ENCODE results near the gene TMEM232.

Gene TMEM232

GRCh38 chr5:110506378-110506777, 220.1 kb downstream of the TMEM232 start:
- no peak overlapping the region for H2AFZ ChIP-seq (ENCODE audit: low read length)
- H3K79me2 ChIP-seq (ENCODE audit: insufficient read depth, low read length): no peaks in the 10 kb centered on the region
- no peak for TF ChIP-seq CTCF (IDR thresholded peaks at IDR 0.05; ENCODE audit: low read length)
- TF ChIP-seq EZH2 (IDR thresholded peaks at IDR 0.05; ENCODE audit: borderline replicate concordance, low read length): no peak
- H3K9ac ChIP-seq (ENCODE audit: low read length): no peak overlapping the region
- no peak overlapping the region for H3K4me3 ChIP-seq (ENCODE audit: low read depth, low read length, poor library complexity, severe bottlenecking)
- H3F3A ChIP-seq (ENCODE audit: insufficient read depth, low read length): no peaks in the 10 kb centered on the region
- H3K4me2 ChIP-seq (ENCODE audit: low read length): no peak overlapping the region
- no peaks in the 10 kb centered on the region for H4K20me1 ChIP-seq (ENCODE audit: insufficient read depth, low read length)
- no peaks in the 10 kb centered on the region for H3K27me3 ChIP-seq (ENCODE audit: insufficient read depth, low read length)
- H3K36me3 ChIP-seq (ENCODE audit: insufficient read depth, low read length): no peaks in the 10 kb centered on the region
- no peaks in the 10 kb centered on the region for H3K9me3 ChIP-seq (ENCODE audit: low read length)
- no peaks in the 10 kb centered on the region for H3K4me1 ChIP-seq (ENCODE audit: insufficient read depth, low read length, severe bottlenecking)
- no peaks in the 10 kb centered on the region for H3K9me2 ChIP-seq (ENCODE audit: low read depth, low read length)
- no peak overlapping the region for H3K27ac ChIP-seq (ENCODE audit: low read depth, low read length, poor library complexity, severe bottlenecking)

- TF ChIP-seq CTCF (IDR thresholded peaks at IDR 0.05; ENCODE audit: low read length) (peak; percentile 32; the same call in 1 of the 2 replicates), EZH2 (IDR thresholded peaks at IDR 0.05; ENCODE audit: borderline replicate concordance, low read length) (no peak)
- H3K79me2 ChIP-seq (ENCODE audit: insufficient read depth, low read length): no peaks in the 10 kb centered on the region
- no peaks in the 10 kb centered on the region for H3F3A ChIP-seq (ENCODE audit: insufficient read depth, low read length)
- H3K36me3 ChIP-seq (ENCODE audit: insufficient read depth, low read length): no peaks in the 10 kb centered on the region
- no peaks in the 10 kb centered on the region for H4K20me1 ChIP-seq (ENCODE audit: insufficient read depth, low read length)
- no peak overlapping the region for H3K4me3 ChIP-seq (ENCODE audit: low read depth, low read length, poor library complexity, severe bottlenecking)
- H3K9ac ChIP-seq (ENCODE audit: low read length): no peak overlapping the region
- H3K9me3 ChIP-seq (ENCODE audit: low read length): no peaks in the 10 kb centered on the region
- H3K4me1 ChIP-seq (ENCODE audit: insufficient read depth, low read length, severe bottlenecking): no peaks in the 10 kb centered on the region
- no peaks in the 10 kb centered on the region for H3K9me2 ChIP-seq (ENCODE audit: low read depth, low read length)
- H3K4me2 ChIP-seq (ENCODE audit: low read length): no peak overlapping the region
- no peak overlapping the region; the same call in 1 of the 2 replicates for H2AFZ ChIP-seq (ENCODE audit: low read length)
- H3K27ac ChIP-seq (ENCODE audit: low read depth, low read length, poor library complexity, severe bottlenecking): no peak overlapping the region
- H3K27me3 ChIP-seq (ENCODE audit: insufficient read depth, low read length): no peaks in the 10 kb centered on the region
These were observed 230.2 kb downstream of the TMEM232 start for GRCh38 chr5:110496276-110496675.

GRCh38 chr5:110492446-110492845, 234.0 kb downstream of the TMEM232 start:
- H4K20me1 ChIP-seq (ENCODE audit: insufficient read depth, low read length): no peaks in the 10 kb centered on the region
- no peak for TF ChIP-seq CTCF (IDR thresholded peaks at IDR 0.05; ENCODE audit: low read length)
- TF ChIP-seq EZH2 (IDR thresholded peaks at IDR 0.05; ENCODE audit: borderline replicate concordance, low read length): no peak
- H3F3A ChIP-seq (ENCODE audit: insufficient read depth, low read length): no peaks in the 10 kb centered on the region
- no peaks in the 10 kb centered on the region for H3K9me3 ChIP-seq (ENCODE audit: low read length)
- H3K27ac ChIP-seq (ENCODE audit: low read depth, low read length, poor library complexity, severe bottlenecking): no peak overlapping the region
- H3K79me2 ChIP-seq (ENCODE audit: insufficient read depth, low read length): no peaks in the 10 kb centered on the region
- no peak overlapping the region for H3K4me3 ChIP-seq (ENCODE audit: low read depth, low read length, poor library complexity, severe bottlenecking)
- H3K9ac ChIP-seq (ENCODE audit: low read length): no peak overlapping the region
- no peaks in the 10 kb centered on the region for H3K36me3 ChIP-seq (ENCODE audit: insufficient read depth, low read length)
- H3K9me2 ChIP-seq (ENCODE audit: low read depth, low read length): no peaks in the 10 kb centered on the region
- H3K4me2 ChIP-seq (ENCODE audit: low read length): no peak overlapping the region
- H3K4me1 ChIP-seq (ENCODE audit: insufficient read depth, low read length, severe bottlenecking): no peaks in the 10 kb centered on the region
- H3K27me3 ChIP-seq (ENCODE audit: insufficient read depth, low read length): no peaks in the 10 kb centered on the region
- H2AFZ ChIP-seq (ENCODE audit: low read length): no peak overlapping the region

Data from OCI-LY1 (cell line).